IMR-90 (cell line): ENCODE results near the gene ACSF2. TPM values are rescaled to one million over a fixed set of nuclear protein-coding genes. Genes with fewer than 3 reads are reported as not detected.

Experiments
- ATAC-seq: fragments of 200-7000 bp; cut with Tn5 transposase; 2 replicates; pipeline ENCODE4 v1.9.1; 2020; ENCODE audit warnings: low read depth, mild to moderate bottlenecking, moderate library complexity
- BruUV-seq: library from RNA; stranded (reverse); fragments of 400-500 nt; replicated peaks from 2 replicates; lab custom pipeline; 2021; lab: Mats Ljungman, UMichigan
- CTCF ChIA-PET: fragments of 300-600 bp; formaldehyde crosslinking; extraction: SDS; loops from one replicate; lab custom pipeline; 2021; ENCODE audit warnings: antibody characterized with exemption; lab: Yijun Ruan, JAX
- POLR2A ChIA-PET: fragments of 300-600 bp; sonication (Branson Sonifier 250); formaldehyde crosslinking; loops from one replicate; lab custom pipeline; 2022; ENCODE audit warnings: antibody characterized with exemption; ENCODE audit not compliant: unreplicated experiment; lab: Charles Lee
- DNase-seq: peaks from one replicate; pipeline ENCODE4 v3.0.0; 2013
- H2AFZ ChIP-seq: replicated peaks from 2 replicates; pipeline ENCODE3; 2013; ENCODE audit warnings: low read length, mild to moderate bottlenecking; ENCODE audit not compliant: poor library complexity
- H2AK5ac ChIP-seq: 2 replicates; pipeline ENCODE4 v1.6.1; 2013; ENCODE audit warnings: low read depth, low read length, inconsistent platforms
- H2AK9ac ChIP-seq: replicated peaks from 2 replicates; pipeline ENCODE3; 2013; ENCODE audit warnings: mild to moderate bottlenecking, low read depth, low read length, moderate library complexity; ENCODE audit not compliant: poor library complexity
- H2BK120ac ChIP-seq: 2 replicates; pipeline ENCODE4 v1.6.1; 2013; ENCODE audit warnings: low read depth, low read length, inconsistent platforms
- H2BK15ac ChIP-seq: 3 replicates; pipeline ENCODE4 v1.6.1; 2013; ENCODE audit warnings: low read depth, low read length, inconsistent platforms
- H2BK20ac ChIP-seq: 2 replicates; pipeline ENCODE4 v1.6.1; 2013; ENCODE audit warnings: low read depth, mild to moderate bottlenecking, inconsistent platforms, low read length, moderate library complexity
- H2BK5ac ChIP-seq: 2 replicates; pipeline ENCODE4 v1.6.1; 2013; ENCODE audit warnings: mild to moderate bottlenecking, low read depth, low read length, inconsistent platforms; ENCODE audit not compliant: poor library complexity, severe bottlenecking
- H3K14ac ChIP-seq: replicated peaks from 2 replicates; pipeline ENCODE4 v1.6.1; 2013; ENCODE audit warnings: low read depth, low read length, inconsistent platforms
- H3K18ac ChIP-seq: 2 replicates; pipeline ENCODE4 v1.6.1; 2013; ENCODE audit warnings: low read depth, low read length, control low read depth
- H3K23ac ChIP-seq: 2 replicates; pipeline ENCODE4 v1.6.1; 2013; ENCODE audit warnings: low read depth, low read length, inconsistent platforms
- H3K27ac ChIP-seq: 2 replicates; pipeline ENCODE4 v1.5.1; 2013; ENCODE audit warnings: mild to moderate bottlenecking, control low read depth, low read length; ENCODE audit not compliant: insufficient read depth
- H3K27me3 ChIP-seq: 2 replicates; pipeline ENCODE4 v1.6.1; 2013; ENCODE audit warnings: low read length; ENCODE audit not compliant: control insufficient read depth, insufficient read depth
- H3K36me3 ChIP-seq: 2 replicates; pipeline ENCODE4 v1.6.1; 2013; ENCODE audit warnings: low read length, mixed read lengths; ENCODE audit not compliant: control insufficient read depth, insufficient read depth
- H3K4ac ChIP-seq: 2 replicates; pipeline ENCODE4 v1.6.1; 2013; ENCODE audit warnings: low read depth, low read length, inconsistent platforms
- H3K4me1 ChIP-seq: 2 replicates; pipeline ENCODE4 v1.6.1; 2013; ENCODE audit warnings: low read length, mixed read lengths; ENCODE audit not compliant: control insufficient read depth, insufficient read depth
- H3K4me2 ChIP-seq: 2 replicates; pipeline ENCODE4 v1.6.1; 2013; ENCODE audit warnings: low read depth, mild to moderate bottlenecking, control low read depth, low read length, moderate library complexity
- H3K4me3 ChIP-seq: 2 replicates; pipeline ENCODE4 v1.5.1; 2013; ENCODE audit warnings: low read depth, mild to moderate bottlenecking, control low read depth, low read length, moderate library complexity; ENCODE audit not compliant: insufficient read depth
- H3K56ac ChIP-seq: 2 replicates; pipeline ENCODE4 v1.6.1; 2013; ENCODE audit warnings: low read length, inconsistent platforms; ENCODE audit not compliant: insufficient read depth; ENCODE audit errors: extremely low read depth
- H3K79me1 ChIP-seq, 2 experiments: 2 replicates each; pipeline ENCODE4 v1.6.1; 2013; ENCODE audit warnings: low read length in 2 of 2, inconsistent platforms in 1 of 2, low read depth in 1 of 2
- H3K9ac ChIP-seq: 2 replicates; pipeline ENCODE4 v1.6.1; 2013; ENCODE audit warnings: low read depth, low read length, control low read depth
- H3K9me1 ChIP-seq: 2 replicates; pipeline ENCODE4 v1.6.1; 2013; ENCODE audit warnings: low read length, inconsistent platforms; ENCODE audit not compliant: insufficient read depth
- H3K9me3 ChIP-seq: 2 replicates; pipeline ENCODE4 v1.6.1; 2013; ENCODE audit warnings: low read length; ENCODE audit not compliant: control insufficient read depth, insufficient read depth
- H4K20me1 ChIP-seq: 2 replicates; pipeline ENCODE4 v1.6.1; 2013; ENCODE audit warnings: low read length, inconsistent platforms; ENCODE audit not compliant: insufficient read depth
- H4K5ac ChIP-seq: 2 replicates; pipeline ENCODE4 v1.6.1; 2013; ENCODE audit warnings: mild to moderate bottlenecking, low read depth, low read length, control low read depth
- H4K8ac ChIP-seq, 2 experiments: 2 replicates each; pipeline ENCODE4 v1.6.1; 2013; ENCODE audit warnings: low read depth in 2 of 2, low read length in 2 of 2, control low read depth in 1 of 2, inconsistent platforms in 1 of 2
- H4K91ac ChIP-seq: 2 replicates; pipeline ENCODE4 v1.6.1; 2013; ENCODE audit warnings: low read depth, low read length, inconsistent platforms; ENCODE audit not compliant: insufficient read depth
- BHLHE40 ChIP-seq: fragments of 150-350 bp; IDR thresholded peaks from 2 replicates; pipeline ENCODE4 v1.6.1; 2016; ENCODE audit warnings: mild to moderate bottlenecking, low read depth, low read length
- CHD1 ChIP-seq: IDR thresholded peaks from 2 replicates; pipeline ENCODE4 v1.6.1; 2012; ENCODE audit warnings: low read depth, low read length, improper control_type of control experiment
- ELK1 ChIP-seq: fragments of 150-350 bp; IDR thresholded peaks from 2 replicates; pipeline ENCODE4 v1.6.1; 2016; ENCODE audit warnings: low read depth, mild to moderate bottlenecking, low read length, moderate library complexity, borderline replicate concordance
- FOS ChIP-seq: fragments of 150-350 bp; IDR thresholded peaks from 2 replicates; pipeline ENCODE4 v1.6.1; 2016; ENCODE audit warnings: low read depth, low read length
- MAFK ChIP-seq: IDR thresholded peaks from 2 replicates; pipeline ENCODE4 v1.6.1; 2012; ENCODE audit warnings: low read depth, low read length, improper control_type of control experiment
- MAZ ChIP-seq: IDR thresholded peaks from 2 replicates; pipeline ENCODE4 v1.6.1; 2012; ENCODE audit warnings: low read depth, mild to moderate bottlenecking, low read length, improper control_type of control experiment, moderate library complexity, borderline replicate concordance
- RAD21 ChIP-seq: IDR thresholded peaks from 2 replicates; pipeline ENCODE4 v1.6.1; 2012; ENCODE audit warnings: low read length, improper control_type of control experiment
- RCOR1 ChIP-seq: IDR thresholded peaks from 2 replicates; pipeline ENCODE4 v1.6.1; 2012; ENCODE audit warnings: mild to moderate bottlenecking, low read length, improper control_type of control experiment; ENCODE audit not compliant: insufficient replicate concordance
- RFX5 ChIP-seq: IDR thresholded peaks from 2 replicates; pipeline ENCODE4 v1.8.0; 2012; ENCODE audit warnings: low read depth, mild to moderate bottlenecking, low read length, moderate library complexity
- SMC3 ChIP-seq: fragments of 150-350 bp; IDR thresholded peaks from 2 replicates; pipeline ENCODE4 v1.6.1; 2016; ENCODE audit warnings: low read depth, mild to moderate bottlenecking, antibody characterized with exemption, low read length, moderate library complexity
- USF2 ChIP-seq: fragments of 150-350 bp; IDR thresholded peaks from 2 replicates; pipeline ENCODE4 v1.6.1; 2017; ENCODE audit warnings: mild to moderate bottlenecking, antibody characterized with exemption, low read length, low read depth
- WGBS, 2 experiments: methylation state at CpG; one replicate each; pipeline versions ENCODE4 v1.1.5 to v1.1.7; 2013; ENCODE audit warnings: missing lambda C conversion rate in 2 of 2; ENCODE audit not compliant: insufficient read length in 1 of 2; ENCODE audit errors: extremely low coverage in 2 of 2; 5-methylcytosine and 5-hydroxymethylcytosine counted together
- dilution Hi-C: fragments of 300-500 bp; cut with HindIII; formaldehyde crosslinking; loops from one replicate; pipeline ENCODE4 v1.14.3; 2018; ENCODE audit warnings: low sequenced_read_pairs; ENCODE audit not compliant: unreplicated experiment
- in situ Hi-C: fragments of 300-500 bp; cut with MboI; formaldehyde crosslinking; loops from 3 replicates; pipeline ENCODE4 v1.14.3; 2019; ENCODE audit warnings: low sequenced_read_pairs, inconsistent platforms, mixed read lengths
- intact Hi-C: fragments of 100-400 bp; cut with micrococcal nuclease; formaldehyde crosslinking; loops from 2 replicates; pipeline ENCODE4 v1.10.0; 2022
- polyA plus RNA-seq, 3 experiments: library from polyadenylated mRNA; depleted of rRNA; stranded (reverse); fragments of >200 nt; gene quantifications; 2 replicates each; pipeline ENCODE4 v1.2.3, GENCODE V29; 2012; ENCODE audit warnings: low replicate concordance in 1 of 3
- total RNA-seq: library from RNA; depleted of rRNA; stranded (reverse); fragments of >200 nt; gene quantifications from 2 replicates; pipeline ENCODE4 v1.2.3, GENCODE V29; 2012

The ACSF2 gene
- total and polyA plus RNA-seq, 2 of the 4 experiments (the other 2 are of a cell fraction): 18.5 to 27.2 TPM

DNA sequence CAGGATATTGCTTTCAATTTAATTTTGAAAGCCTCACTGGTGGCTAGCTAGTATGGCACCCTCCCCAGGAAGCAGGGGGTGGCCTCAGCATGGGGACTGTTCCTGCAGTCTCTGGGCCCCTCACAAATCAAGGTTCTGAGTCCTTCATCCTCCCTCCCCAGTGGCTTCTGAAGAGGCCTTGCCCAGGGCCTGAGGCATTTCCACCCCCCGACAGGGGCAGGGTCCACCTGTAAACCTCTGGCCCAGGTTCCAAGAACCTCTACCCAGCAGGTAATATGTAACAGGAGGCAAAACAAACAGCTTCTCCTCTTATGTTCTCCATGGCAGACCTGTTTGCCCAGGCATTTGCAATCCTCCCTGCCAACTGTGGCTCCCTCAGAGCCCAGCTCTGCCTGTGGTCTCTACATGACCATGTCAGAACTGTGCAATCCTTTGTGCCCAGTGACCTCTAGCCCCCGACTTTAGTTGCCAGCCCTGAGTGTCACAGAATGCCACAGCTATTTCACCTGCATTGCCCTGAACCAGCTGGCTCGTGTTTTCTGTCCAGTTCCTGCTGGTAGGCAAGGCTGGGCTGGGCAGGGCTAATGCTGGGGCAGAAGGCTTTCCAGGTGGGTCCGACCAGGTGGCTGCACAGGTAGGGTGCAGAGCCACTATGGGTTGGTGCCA is 14.3 kb downstream of the ACSF2 start (continued):
- TF ChIP-seq USF2: no peak

- 69% methylated on average over 7 of the region's 10 CpGs; no CpG with 5 or more reads in 1 of the 2 experiments for WGBS, 2 experiments
- TF ChIP-seq MAFK: no peak
- no peak for TF ChIP-seq MAZ
- TF ChIP-seq ELK1: no peak
- TF ChIP-seq RFX5: no peak
- no peak for TF ChIP-seq SMC3
- TF ChIP-seq CHD1: no peak
- TF ChIP-seq RAD21: no peak
- no peak for TF ChIP-seq FOS
- no peak for TF ChIP-seq RCOR1
- no peak for TF ChIP-seq BHLHE40
- no peak for TF ChIP-seq USF2
These were observed 15.1 kb downstream of the ACSF2 start for GRCh38 chr17:50440838-50441829.

More at GRCh38 chr17:50440838-50441829, 15.1 kb downstream of the ACSF2 start:
- Histone ChIP-seq H4K5ac (no peak overlapping the region), H3K23ac (no peak overlapping the region), H3K9me1 (peaks cover 12% of the 10 kb centered on the region; the same call in 1 of the 2 replicates), H3K4me1 (peaks cover 4% of the 10 kb centered on the region; the same call in 1 of the 2 replicates), H4K20me1 (peaks cover 11% of the 10 kb centered on the region; the same call in 1 of the 2 replicates), H3K36me3 (no peaks in the 10 kb centered on the region; the same call in 1 of the 2 replicates), H3K56ac (no peak overlapping the region), H3K27ac (no peak overlapping the region), H3K18ac (no peak overlapping the region), H3K4me2 (no peak overlapping the region), H2BK20ac (no peak overlapping the region), H2AK9ac (no peak overlapping the region), H2AK5ac (no peak overlapping the region), H2BK120ac (no peak overlapping the region), H2BK5ac (no peak overlapping the region), H2AFZ (no peak overlapping the region), H4K8ac (no peak overlapping the region), H3K9me3 (no peaks in the 10 kb centered on the region), H3K14ac (no peak overlapping the region), H4K91ac (no peak overlapping the region), H3K79me1 (peaks cover 4 to 21% of the 10 kb centered on the region in 2 experiments; a peak in 2 of 4 replicates), H3K4me3 (no peak overlapping the region), H3K27me3 (no peaks in the 10 kb centered on the region), H3K9ac (no peak overlapping the region), H2BK15ac (no peak overlapping the region), H3K4ac (no peak overlapping the region)
- POLR2A ChIA-PET: no interaction called here
- DNase-seq (no peak), ATAC-seq (no peak)
- in situ Hi-C loops: no loop called here
- dilution Hi-C loops: no loop called here
- intact Hi-C loops: no loop called here
- no TSS peak for BruUV-seq
- CTCF ChIA-PET: no interaction called here
